GM18499 (cell line): ENCODE measurements around the gene CUZD1.

Source experiments
- ATAC-seq: cut with Tn5 transposase; IDR thresholded peaks from one replicate; pipeline ENCODE4 v1.9.1; 2021; ENCODE audit warnings: moderate number of reproducible peaks; ENCODE audit not compliant: insufficient read depth, unreplicated experiment

Gene CUZD1

DNA sequence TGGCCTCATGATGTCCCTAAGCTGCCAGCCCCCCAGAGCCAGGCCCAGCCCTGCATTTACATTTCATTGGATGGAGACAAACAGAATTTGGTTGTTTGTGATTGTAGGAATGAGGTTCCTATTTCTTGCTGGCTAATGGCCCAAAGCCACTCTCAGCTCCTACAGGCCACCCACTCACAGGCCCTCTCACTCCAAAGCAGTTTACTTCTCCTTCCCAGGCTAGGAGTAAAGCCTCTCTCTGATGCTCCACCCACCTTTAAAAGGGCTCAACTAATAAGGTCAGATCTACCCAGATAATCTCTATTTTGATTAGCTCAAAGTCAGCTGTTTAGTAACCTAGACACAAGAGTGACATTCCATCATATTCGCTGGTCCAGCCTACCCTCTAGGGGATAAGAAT, 11.2 kb upstream of the CUZD1 start:
- ATAC-seq = no peak

DNA sequence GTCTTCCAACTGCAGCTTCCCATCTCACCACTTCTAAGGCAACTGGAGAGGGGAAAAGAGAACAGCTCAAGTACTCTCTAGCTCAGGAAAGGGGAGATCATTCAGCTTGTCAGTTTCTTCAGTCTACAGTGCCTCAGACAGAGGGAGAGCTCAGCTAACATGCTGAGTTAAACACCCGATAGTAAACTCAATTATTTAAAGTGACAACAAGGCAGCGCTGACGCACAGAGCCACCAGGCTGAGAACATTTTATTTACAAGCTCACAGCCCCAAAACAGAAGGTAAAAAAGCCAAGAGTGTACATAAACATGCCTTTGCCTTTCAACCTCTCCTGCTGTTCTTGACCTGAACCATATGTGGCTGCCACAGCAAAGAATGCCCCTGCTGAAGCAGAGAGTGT, 10.1 kb upstream of the CUZD1 start:
- ATAC-seq = no peak

DNA sequence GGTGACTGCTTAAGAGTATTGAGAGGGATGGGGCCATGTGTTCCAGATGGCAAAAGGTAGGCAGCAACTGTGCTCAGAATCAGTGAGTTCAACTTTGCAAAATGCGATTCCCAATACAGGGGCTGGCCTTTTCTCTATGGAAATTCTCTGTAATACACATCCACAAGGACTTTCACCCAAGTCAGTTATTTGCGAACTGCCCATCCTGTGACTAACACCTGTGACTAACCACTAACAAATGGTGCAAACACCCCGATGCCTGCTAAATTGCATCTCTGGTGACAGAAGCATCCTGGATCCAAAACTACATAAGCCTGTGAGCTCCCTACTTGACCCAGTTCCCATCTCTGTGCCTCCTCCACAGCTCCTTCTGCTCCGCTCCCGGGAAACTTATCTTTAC, 9.0 kb upstream of the CUZD1 start:
- ATAC-seq = no peak

DNA sequence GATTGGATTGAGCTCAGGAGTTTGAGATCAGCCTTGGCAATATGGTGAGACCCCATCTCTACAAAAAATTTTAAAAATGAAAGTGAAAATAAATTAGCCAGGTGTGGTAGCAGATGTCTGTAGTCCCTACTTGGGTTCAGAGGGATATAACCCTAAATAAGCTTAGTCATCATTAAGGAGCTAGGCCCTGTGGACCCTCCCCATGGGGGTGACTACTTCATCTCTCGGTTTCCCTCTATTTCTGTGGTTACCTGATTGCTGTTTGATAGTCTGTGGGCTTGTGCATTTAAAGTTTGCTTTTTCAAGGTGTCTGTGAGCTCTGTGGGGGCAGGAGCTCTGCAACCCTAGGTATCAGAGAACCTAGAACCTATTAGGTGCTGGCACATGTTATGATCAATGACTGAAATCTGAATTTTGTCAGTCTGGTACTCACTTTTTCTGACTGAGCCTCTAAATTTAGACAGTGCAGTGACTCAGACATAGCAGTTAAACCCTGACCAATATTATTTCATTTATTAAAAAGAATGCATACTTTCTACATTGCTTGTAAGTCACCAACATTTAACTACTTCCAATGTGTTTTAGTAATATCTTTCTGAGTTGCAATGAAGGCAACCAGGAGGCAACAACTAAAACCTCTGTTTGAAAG, 8.1 kb upstream of the CUZD1 start:
- no peak for ATAC-seq

GRCh38 chr10:122852261-122852660, 6.6 kb upstream of the CUZD1 start:
- no peak for ATAC-seq

DNA sequence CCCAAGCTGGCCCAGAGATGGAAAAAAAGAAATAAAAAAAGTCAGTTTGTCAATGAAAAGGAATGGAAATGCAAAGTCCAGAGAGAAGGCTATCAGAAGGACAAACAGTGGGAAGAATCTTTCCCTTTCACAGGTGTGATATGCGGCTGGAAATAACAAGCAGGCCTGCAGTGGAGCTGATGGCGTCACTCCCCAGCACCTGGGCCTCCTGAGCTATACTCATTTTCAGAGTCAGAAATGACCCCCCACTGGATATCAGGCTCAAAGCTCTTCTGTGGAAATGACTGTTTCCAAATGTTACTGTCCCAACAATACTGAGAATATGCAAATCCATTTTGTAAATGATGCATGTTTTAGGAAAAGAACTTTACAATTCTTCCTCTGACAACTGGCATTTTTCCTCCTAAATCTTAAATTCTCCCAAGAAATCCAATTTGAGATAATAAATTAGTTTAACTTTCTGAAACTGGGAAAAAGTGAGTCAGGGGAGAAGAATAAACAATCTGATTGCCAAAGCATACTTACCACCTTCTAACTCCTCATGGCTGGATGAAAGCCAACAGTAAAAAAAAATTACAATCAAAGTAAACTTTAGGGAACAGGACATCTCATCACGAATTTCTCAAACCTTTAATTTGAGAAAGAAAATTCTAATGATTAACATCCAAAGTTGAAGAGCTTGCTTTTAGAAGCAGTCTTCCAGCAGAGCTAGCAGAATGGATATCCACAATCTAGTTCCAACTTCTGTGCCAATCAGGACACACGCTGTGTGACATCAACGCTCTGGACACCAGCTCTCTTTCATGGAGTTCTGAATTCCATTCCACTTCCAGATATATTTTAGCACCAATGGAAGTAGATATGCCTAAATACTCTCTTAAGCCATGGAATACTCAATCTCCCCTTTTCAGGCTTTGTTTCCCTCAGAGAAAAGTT, 5.3 kb upstream of the CUZD1 start:
- no peak for ATAC-seq

GRCh38 chr10:122849900-122850605, 4.4 kb upstream of the CUZD1 start:
- ATAC-seq = no peak

DNA sequence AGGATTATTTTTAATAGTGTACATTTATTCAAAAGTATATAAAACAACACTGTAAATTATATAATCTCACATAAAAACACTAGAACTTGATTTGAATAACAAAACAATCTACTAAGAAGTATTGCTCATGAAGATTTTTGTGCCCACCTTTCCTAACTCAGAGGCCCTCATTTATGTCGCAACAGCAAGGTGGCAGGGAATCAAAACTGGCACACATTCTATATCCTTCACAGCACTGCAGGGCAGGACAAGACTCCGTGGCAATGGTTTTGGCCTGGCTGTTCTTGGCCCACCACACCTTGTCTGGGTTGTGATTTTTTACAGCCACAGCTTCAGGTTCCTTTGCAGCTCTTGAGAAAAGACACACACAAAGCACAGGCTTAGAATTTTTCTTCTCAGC, 3.4 kb upstream of the CUZD1 start:
- ATAC-seq = no peak

GRCh38 chr10:122847782-122848604, 2.3 kb upstream of the CUZD1 start:
- no peak for ATAC-seq

- no peak for ATAC-seq
Observed at GRCh38 chr10:122844146-122844545, 1.5 kb downstream of the CUZD1 start.

- no peak for ATAC-seq
Observed at GRCh38 chr10:122841569-122841968, 4.1 kb downstream of the CUZD1 start.

DNA sequence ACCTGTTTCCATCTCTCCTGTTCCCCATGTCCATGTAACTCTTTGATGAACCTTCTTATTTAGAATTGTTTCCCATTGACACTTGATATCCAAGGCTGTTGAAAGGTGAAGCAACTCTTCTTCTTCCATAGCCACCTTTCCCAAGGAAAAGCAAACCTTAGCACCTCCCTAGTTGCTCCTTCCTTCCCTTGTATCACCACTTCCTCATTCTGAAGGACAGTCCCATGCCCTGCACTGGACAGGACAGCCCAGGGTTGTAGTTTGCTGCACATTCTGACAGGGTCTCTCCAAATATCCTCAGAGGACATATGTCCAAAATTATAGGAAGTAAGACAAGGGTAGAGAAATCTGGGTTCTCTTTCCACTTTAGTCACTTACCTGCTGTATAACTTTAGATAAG, 6.2 kb downstream of the CUZD1 start:
- ATAC-seq = no peak

- ATAC-seq = no peak
Observed at GRCh38 chr10:122838880-122839279, 6.8 kb downstream of the CUZD1 start.

DNA sequence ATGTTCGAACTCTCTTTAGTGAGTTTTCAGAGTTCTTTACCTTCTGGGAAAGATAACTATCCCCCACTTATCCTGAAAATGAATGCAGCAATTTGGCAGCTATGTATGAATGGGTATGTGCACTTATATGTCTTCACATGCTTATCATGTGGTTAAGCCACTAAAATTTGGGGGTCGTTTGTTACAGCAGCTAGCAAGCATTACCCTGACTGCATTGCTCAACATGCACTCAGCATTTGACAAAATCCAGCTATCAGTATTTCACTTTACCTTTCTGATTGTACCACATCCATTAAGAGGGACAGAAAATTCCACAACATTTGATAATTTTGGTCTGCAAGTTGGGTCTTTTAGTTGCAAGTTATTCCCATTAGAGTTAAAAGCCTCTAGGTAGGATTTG, 9.7 kb downstream of the CUZD1 start:
- no peak for ATAC-seq

DNA sequence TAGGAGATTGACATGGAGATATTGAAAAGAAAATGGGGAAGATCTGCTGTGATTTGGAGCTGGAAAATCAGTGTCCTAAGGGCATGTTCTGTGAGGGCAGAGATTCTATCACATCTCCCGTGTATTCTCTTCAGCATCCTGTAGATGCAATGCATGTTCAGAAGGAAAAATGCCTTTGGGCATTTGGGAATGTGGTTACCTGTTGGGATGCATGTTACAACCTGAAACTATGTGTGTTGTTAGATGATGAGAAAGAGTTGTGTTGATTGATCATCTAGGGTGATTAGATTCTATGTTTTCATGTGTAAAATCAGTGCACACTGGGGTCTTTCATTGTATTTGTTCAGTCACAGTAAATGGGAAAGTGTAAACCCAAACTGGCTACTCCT, 14.7 kb downstream of the CUZD1 start:
- no peak for ATAC-seq

DNA sequence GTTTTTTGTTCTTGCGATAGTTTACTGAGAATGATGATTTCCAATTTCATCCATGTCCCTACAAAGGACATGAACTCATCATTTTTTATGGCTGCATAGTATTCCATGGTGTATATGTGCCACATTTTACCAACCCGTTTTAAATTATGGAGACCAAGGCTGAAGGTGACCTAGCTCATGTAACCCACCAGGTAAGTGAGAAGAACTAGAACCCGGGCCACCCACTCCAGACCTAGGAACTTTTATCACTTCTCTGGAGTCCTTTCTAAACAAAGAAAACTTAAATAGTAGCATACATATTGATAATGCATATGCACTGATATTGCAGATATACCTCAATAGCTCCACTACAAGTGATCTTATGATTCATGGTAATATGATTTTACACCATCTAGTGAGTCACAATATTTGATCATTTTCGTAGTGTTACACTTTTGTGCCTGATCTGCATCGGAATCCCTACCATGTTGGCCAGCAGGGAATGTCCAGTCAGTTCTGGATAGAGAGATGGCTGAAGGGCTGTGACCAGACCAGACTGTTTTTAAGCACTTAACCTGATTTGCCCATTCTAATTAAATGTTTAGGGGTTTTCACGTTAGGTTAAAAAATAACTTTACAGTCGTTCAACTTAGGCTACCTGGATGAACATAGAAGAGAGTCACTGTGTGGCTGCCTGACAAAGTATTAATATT, 15.2 kb downstream of the CUZD1 start:
- ATAC-seq = no peak

DNA sequence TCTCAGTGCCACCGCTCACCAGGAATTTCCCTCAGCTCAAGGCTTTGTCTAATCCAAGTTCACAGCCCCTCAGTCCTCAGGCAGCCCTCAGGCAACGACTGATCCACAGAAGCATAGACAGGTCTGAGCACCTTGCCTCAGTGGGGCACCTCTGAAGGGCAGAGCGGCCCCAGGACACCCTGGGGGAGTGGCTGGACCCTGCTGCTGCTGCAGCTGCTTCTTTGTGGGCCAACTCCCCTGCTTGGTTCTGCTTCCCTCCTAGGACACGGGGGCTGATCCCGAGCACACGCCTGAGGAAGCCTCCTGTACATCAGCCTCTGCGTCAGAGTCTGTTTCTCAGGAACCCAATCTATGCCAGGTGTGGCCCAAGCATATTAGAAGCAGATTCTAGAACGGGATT, 16.2 kb downstream of the CUZD1 start:
- ATAC-seq = no peak

GRCh38 chr10:122828716-122829255, 16.9 kb downstream of the CUZD1 start:
- ATAC-seq = no peak

DNA sequence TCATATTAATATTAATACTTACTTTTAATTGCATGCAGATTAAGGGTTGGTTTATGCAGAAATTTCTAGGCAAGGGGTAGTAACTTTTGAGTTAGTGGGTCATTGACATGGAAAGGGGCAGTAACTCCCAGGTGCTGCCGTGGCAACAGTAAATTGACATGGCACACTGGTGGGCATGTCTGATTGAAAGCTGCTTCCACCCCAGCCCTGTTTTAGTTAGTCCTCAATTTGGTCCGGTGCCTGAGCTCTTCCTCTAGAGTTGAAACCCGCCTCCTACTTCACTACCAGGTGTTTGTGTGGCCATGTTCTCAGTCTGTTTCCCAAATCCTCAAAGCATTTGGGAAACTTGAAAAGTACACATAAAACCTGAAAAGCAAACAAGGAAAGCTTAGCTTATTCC, 18.4 kb downstream of the CUZD1 start:
- no peak for ATAC-seq
